Stomach (tissue), 4 donors: ENCODE data around the gene NAV2.
A peak's percentile ranks its signal among the peaks of the same experiment; 100 is the strongest.

Experiments used
- CTCF ChIP-seq, 7 experiments: fragments of 450-650 bp in 4 of 7; fragments of 200-600 bp in 3 of 7; sonication (generic) in 3 of 7; IDR thresholded peaks; one replicate each; pipeline ENCODE4 v1.5.1; 2016 to 2019; ENCODE audit warnings: antibody characterized with exemption in 7 of 7, control low read depth in 2 of 7, mild to moderate bottlenecking in 1 of 7
- EP300 ChIP-seq: sonication (generic); formaldehyde crosslinking; IDR thresholded peaks from one replicate; pipeline ENCODE4 v1.6.1; 2017; ENCODE audit warnings: antibody characterized with exemption

- TF ChIP-seq CTCF (IDR thresholded peaks at IDR 0.05): peak in 5 of 7 experiments; percentile 34 to 88 (median 56)
- no peak for TF ChIP-seq EP300
These were observed 239.0 kb downstream of the NAV2 start for GRCh38 chr11:19951558-19952115.
